T-helper 2 cell treated with Interferon-gamma antibody and Interleukin-4, amounts not matched to agents 5 μg/mL and 100 μg/mL, for 36 hours (primary cell): ENCODE data around the gene FCGR2B.
A peak's percentile ranks its signal among the peaks of the same experiment; 100 is the strongest.

Source experiments
- DNase-seq: peaks from one replicate; pipeline ENCODE4 v3.0.0; 2021; ENCODE audit warnings: low spot score
- H3K27ac Mint-ChIP-seq: one replicate; pipeline ENCODE4 v1.8.0; 2021; ENCODE audit warnings: mild to moderate bottlenecking, mixed read lengths
- H3K27me3 Mint-ChIP-seq: one replicate; pipeline ENCODE4 v1.8.0; 2021; ENCODE audit warnings: low read depth, mixed read lengths
- H3K36me3 Mint-ChIP-seq: one replicate; pipeline ENCODE4 v1.8.0; 2021; ENCODE audit warnings: low read depth, mixed read lengths
- H3K4me1 Mint-ChIP-seq: one replicate; pipeline ENCODE4 v1.8.0; 2021; ENCODE audit warnings: low read depth, mixed read lengths
- H3K4me3 Mint-ChIP-seq: one replicate; pipeline ENCODE4 v1.8.0; 2022; ENCODE audit warnings: mild to moderate bottlenecking, moderate library complexity, mixed read lengths
- H3K9me3 Mint-ChIP-seq: one replicate; pipeline ENCODE4 v1.8.0; 2021; ENCODE audit warnings: mixed read lengths

Gene FCGR2B

GRCh38 chr1:161725908-161726472, 63.0 kb downstream of the FCGR2B start:
- Mint-ChIP-seq H3K27me3 (peaks cover 59% of the 10 kb centered on the region), H3K4me3 (peak overlapping the region; percentile 85), H3K4me1 (peaks cover 44% of the 10 kb centered on the region), H3K9me3 (no peaks in the 10 kb centered on the region), H3K27ac (peak overlapping the region; percentile 81), H3K36me3 (no peaks in the 10 kb centered on the region)
- DNase-seq, result peak; percentile 23

DNA sequence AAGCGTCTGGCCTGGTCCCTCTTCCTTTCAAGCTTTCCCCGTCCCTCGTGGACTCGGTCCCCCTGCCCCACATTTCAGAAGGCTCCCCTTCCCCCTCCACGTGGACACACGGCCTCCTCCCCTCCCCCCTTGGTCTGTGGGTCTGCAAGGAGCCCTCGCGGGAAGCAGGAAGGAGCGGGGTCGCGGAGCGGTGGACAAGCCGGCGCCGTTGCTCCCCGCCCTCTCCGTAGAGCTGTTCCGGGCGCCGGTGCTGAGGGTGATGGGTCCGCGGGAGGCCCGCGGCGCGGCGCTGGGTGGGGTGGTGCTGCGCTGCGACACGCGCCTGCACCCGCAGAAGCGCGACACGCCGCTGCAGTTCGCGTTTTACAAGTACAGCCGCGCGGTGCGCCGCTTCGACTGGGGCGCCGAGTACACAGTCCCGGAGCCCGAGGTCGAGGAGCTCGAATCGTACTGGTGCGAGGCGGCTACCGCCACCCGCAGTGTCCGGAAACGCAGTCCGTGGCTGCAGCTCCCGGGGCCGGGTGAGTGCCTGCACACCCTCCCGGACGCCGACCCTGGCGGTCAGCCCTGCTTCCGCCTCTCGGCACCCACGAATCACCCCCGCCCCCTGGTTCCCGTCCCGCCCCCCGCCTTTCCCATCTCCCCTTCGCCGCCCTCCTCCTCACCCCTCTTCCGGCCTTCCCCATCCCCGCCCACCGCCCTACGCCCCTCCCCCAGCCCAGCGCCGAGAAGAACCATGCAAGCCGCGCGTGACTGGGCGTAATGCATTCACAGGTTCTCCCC, 63.7 kb downstream of the FCGR2B start:
- Mint-ChIP-seq H3K4me1 (peaks cover 47% of the 10 kb centered on the region), H3K36me3 (no peaks in the 10 kb centered on the region), H3K4me3 (peak overlapping the region; percentile 85), H3K27ac (peak overlapping the region; percentile 81), H3K27me3 (peaks cover 59% of the 10 kb centered on the region), H3K9me3 (no peaks in the 10 kb centered on the region)
- peak; percentile 52 for DNase-seq

DNA sequence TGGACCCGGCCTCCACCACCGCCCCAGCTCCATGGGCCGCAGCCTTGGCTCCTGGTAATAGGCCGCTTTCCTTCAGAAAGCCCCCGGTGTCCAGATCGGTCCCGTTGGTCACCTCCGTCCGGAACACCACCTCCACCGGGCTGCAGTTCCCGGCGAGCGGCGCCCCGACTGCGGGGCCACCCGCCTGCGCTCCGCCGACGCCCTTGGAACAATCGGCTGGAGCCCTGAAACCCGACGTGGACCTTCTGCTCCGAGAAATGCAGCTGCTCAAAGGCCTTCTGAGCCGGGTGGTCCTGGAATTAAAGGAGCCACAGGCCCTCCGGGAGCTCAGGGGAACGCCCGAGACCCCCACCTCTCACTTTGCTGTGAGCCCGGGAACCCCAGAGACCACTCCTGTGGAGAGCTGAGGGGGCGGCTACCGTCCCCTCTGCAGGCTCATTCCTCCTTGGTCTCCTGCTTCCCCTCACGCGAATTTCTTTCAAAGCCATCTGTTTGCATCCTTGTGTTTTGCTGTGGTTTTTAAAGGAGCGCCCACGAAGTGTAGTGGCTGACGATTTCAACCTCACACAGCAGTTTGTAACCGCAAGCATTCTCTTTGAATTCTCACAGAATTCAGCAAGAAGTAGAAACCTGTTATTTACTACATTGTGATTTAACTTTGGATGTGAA, 64.4 kb downstream of the FCGR2B start:
- no peaks in the 10 kb centered on the region for H3K36me3 Mint-ChIP-seq
- peaks cover 58% of the 10 kb centered on the region for H3K27me3 Mint-ChIP-seq
- peak overlapping the region; percentile 93 for H3K27ac Mint-ChIP-seq
- H3K4me1 Mint-ChIP-seq, result peaks cover 41% of the 10 kb centered on the region
- peak; percentile 54 for DNase-seq
- peak overlapping the region; percentile 85 for H3K4me3 Mint-ChIP-seq
- no peaks in the 10 kb centered on the region for H3K9me3 Mint-ChIP-seq
